Pancreas (tissue), 10 donors: ENCODE results near the gene OR1F1. TPM values are rescaled to one million over a fixed set of nuclear protein-coding genes. Genes with fewer than 3 reads are reported as not detected.
"Not testable (repeated sequence)": the region's sequence is repeated elsewhere in the genome, so short reads cannot be mapped to it uniquely, and the experiment has no call there.

ENCODE experiments used
- ATAC-seq, 4 donors: fragments of 200-7000 bp; cut with Tn5 transposase; one replicate each; pipeline versions ENCODE4 v1.8.0 to v1.9.1; 2020; ENCODE audit warnings: mild to moderate bottlenecking in 4 of 4, moderate library complexity in 4 of 4
- DNase-seq, 6 donors: peaks; one replicate each; pipeline ENCODE4 v3.0.0-alpha.2; 2020
- FAIRE-seq: peaks from 2 replicates; lab custom pipeline; 2012; peaks lifted over from hg19 to GRCh38; lab: Jason Lieb, UNC
- H3K27ac ChIP-seq, 4 donors: fragments of 200-600 bp; sonication (generic); 1 replicate in 3 of 4; 2 replicates in 1 of 4; pipeline versions ENCODE4 v1.5.0 to v1.8.0; 2020
- H3K27me3 ChIP-seq, 4 donors: fragments of 200-600 bp; one replicate each; pipeline ENCODE4 v1.8.0; 2021
- H3K36me3 ChIP-seq, 3 donors: fragments of 200-600 bp; sonication (generic) in 1 of 3; one replicate each; pipeline versions ENCODE4 v1.5.0 to v1.8.0; 2020 to 2021
- H3K4me1 ChIP-seq, 3 donors: fragments of 200-600 bp; one replicate each; pipeline ENCODE4 v1.8.0; 2021
- H3K4me3 ChIP-seq, 4 donors: fragments of 200-600 bp; sonication (generic) in 2 of 4; one replicate each; pipeline versions ENCODE4 v1.5.0 to v1.8.0; 2020 to 2021
- H3K9me3 ChIP-seq, 4 donors: fragments of 200-600 bp; one replicate each; pipeline ENCODE4 v1.8.0; 2021
- WGBS, 2 donors: extraction: QIAGEN DNeasy Blood & Tissue Kit; methylation state at CpG; one replicate each; pipeline ENCODE4 v1.1.7; 2013; 5-methylcytosine and 5-hydroxymethylcytosine counted together
- intact Hi-C, 3 donors: fragments of 100-400 bp; cut with DNase I; formaldehyde crosslinking; loops; one replicate each; pipeline versions ENCODE4 v1.11.1 to v1.14.2; 2022
- polyA plus RNA-seq, 2 donors: library from polyadenylated mRNA; stranded (reverse); fragments of 200-250 nt; gene quantifications; one replicate each; pipeline ENCODE4 v1.2.3, GENCODE V29; 2013
- total RNA-seq, 6 donors: library from RNA; stranded (reverse); fragmentation: NEBNext Ultra II Directional in 4 of 6; extraction: Animal tissue kit (Norgen Biotek cat#: 25700) in 4 of 6; gene quantifications; one replicate each; pipeline versions ENCODE4 v1.2.1 to v1.2.4, GENCODE V29; 2021 to 2023
- TF ChIP-seq, protein P1 (sequence below), 4 donors: fragments of 200-600 bp; sonication (generic) in 3 of 4; IDR thresholded peaks; one replicate each; pipeline versions ENCODE4 v1.5.0 to v1.8.0; 2021; ENCODE audit warnings: antibody characterized with exemption in 4 of 4
- donor health status: healthy with polysubstance abuse.
- donor health status: DM: no; HTN: no; CAD: no; lungs with moderate emphysema.
- donor health status: DM: no; HTN: no; CAD: no.
- donor health status: control.
- donor health status: control.
- donor health status: Bipolar disorder and iron deficiency.
- donor health status: DM: yes; HTN: yes; CAD: no.
- donor health status: DM: no; HTN: no; CAD: no.
- donor health status: DM: no; HTN: no; CAD: no.
- donor health status: DM: yes; HTN: yes; CAD: no.

The OR1F1 gene
- total and polyA plus RNA-seq, 8 donors = not detected

DNA sequence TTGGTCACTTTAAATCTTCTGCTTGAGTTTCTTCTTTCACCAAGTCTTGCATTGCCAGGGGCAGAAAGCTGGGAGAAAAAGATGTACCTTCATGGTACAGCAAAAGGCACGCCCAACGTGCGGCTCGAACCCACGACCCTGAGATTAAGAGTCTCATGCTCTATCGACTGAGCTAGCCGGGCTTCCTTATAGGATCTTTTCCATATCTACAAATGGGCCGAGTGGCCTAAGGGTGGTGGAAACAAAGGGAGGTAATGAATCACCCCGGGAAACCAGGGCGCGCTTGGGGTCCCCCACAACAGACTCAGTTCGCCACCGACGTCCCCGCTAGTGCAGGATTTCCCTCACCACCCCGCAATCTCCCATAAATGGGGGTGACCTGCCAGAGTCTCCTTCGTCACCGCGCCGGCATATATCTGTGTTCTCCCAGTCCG lies 7.5 kb upstream of the OR1F1 start:
- Histone ChIP-seq H3K27ac (no peak overlapping the region), H3K4me3 (no peak overlapping the region), H3K27me3 (peaks cover 0 to 52% (median 7%) of the 10 kb centered on the region in 4 donors), H3K36me3 (no peaks in the 10 kb centered on the region), H3K4me1 (peaks cover 0 to 9% (median 0%) of the 10 kb centered on the region in 3 donors), H3K9me3 (no peaks in the 10 kb centered on the region)
- ATAC-seq = no peak
- 22 to 42% methylated on average over 21 of the region's 21 CpGs for WGBS, 2 donors
- intact Hi-C loops = no loop called here
- no peak for FAIRE-seq
- DNase-seq = no peak
- TF ChIP-seq, protein P1, sequence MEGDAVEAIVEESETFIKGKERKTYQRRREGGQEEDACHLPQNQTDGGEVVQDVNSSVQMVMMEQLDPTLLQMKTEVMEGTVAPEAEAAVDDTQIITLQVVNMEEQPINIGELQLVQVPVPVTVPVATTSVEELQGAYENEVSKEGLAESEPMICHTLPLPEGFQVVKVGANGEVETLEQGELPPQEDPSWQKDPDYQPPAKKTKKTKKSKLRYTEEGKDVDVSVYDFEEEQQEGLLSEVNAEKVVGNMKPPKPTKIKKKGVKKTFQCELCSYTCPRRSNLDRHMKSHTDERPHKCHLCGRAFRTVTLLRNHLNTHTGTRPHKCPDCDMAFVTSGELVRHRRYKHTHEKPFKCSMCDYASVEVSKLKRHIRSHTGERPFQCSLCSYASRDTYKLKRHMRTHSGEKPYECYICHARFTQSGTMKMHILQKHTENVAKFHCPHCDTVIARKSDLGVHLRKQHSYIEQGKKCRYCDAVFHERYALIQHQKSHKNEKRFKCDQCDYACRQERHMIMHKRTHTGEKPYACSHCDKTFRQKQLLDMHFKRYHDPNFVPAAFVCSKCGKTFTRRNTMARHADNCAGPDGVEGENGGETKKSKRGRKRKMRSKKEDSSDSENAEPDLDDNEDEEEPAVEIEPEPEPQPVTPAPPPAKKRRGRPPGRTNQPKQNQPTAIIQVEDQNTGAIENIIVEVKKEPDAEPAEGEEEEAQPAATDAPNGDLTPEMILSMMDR (IDR thresholded peaks at IDR 0.05) = no peak

DNA sequence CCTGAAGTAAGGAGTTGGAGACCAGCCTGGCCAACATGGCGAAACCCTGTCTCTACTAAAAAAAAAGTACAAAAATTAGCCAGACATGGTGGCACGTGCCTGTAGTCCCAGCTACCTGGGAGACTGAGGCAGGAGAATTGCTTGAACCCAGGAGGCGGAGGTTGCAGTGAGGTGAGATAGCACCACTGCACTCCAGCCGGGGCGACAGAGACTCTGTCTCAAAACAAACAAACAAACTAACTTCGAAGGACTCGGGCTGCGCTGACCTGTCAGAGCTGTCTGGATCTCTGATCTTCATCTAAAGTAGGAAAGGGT lies 5.8 kb upstream of the OR1F1 start:
- H3K27ac ChIP-seq, DNase-seq, H3K4me1 ChIP-seq, H3K36me3 ChIP-seq, H3K9me3 ChIP-seq, intact Hi-C loops, ATAC-seq, FAIRE-seq, H3K4me3 ChIP-seq: not testable (repeated sequence)
- H3K27me3 ChIP-seq = peaks cover 0 to 46% (median 7%) of the 10 kb centered on the region in 4 donors
- WGBS, 2 donors = 28 to 34% methylated on average over 8 of the region's 8 CpGs

DNA sequence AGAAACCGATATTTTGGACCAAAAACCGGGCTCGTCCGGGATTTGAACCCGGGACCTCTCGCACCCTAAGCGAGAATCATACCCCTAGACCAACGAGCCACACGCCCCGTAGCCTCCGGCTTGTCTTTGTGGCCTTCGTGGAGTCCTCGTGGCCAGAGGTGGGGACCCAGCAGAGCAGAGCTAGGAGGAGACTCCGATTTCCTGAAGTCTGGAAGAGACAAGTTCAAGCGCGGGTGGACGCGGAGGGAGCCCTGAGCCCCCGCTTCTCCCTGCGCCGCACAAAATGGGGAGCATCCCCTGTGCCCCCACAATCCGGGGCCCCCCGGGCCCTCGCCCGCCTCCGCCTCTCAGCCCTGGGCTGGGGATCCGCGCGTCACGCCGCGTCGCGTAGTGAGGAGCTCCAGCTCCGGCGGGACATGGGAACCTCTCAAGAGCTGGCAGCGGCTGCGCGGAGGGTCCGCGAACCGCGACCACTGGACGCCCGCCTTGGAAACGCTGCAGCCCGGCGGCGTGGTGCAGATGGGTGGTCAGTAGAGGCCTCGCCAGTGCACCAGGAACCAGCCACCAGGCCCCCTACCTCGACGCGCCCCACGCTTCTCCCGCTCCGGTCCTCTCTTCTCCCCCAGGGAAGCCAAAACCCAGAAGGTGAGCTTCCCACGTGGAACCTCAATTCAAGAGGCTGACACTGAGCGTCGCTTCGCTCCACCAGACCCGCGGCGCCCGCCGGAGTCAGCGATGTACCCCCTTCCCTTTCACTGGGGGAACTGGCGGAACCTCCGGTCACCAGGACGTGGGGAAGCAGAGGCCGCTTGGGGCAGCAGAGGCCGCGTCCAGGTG lies 5.2 kb upstream of the OR1F1 start:
- Histone ChIP-seq H3K27me3 (peaks cover 0 to 43% (median 7%) of the 10 kb centered on the region in 4 donors), H3K36me3 (no peaks in the 10 kb centered on the region), H3K9me3 (no peaks in the 10 kb centered on the region), H3K4me1 (peaks cover 0 to 9% (median 0%) of the 10 kb centered on the region in 3 donors), H3K27ac (no peak overlapping the region), H3K4me3 (peak overlapping the region in 2 of 4 donors; percentile 26 to 47)
- TF ChIP-seq, protein P1 (IDR thresholded peaks at IDR 0.05) = peak in 2 of 4 donors; percentile 26 to 29
- peak; percentile 81 to 87 (median 84) for ATAC-seq
- FAIRE-seq = no peak
- DNase-seq = peak in 3 of 6 donors; percentile 29 to 55 (median 30)
- intact Hi-C loops = no loop called here
- 2% methylated on average over 62 to 72 of the region's 72 CpGs for WGBS, 2 donors

DNA sequence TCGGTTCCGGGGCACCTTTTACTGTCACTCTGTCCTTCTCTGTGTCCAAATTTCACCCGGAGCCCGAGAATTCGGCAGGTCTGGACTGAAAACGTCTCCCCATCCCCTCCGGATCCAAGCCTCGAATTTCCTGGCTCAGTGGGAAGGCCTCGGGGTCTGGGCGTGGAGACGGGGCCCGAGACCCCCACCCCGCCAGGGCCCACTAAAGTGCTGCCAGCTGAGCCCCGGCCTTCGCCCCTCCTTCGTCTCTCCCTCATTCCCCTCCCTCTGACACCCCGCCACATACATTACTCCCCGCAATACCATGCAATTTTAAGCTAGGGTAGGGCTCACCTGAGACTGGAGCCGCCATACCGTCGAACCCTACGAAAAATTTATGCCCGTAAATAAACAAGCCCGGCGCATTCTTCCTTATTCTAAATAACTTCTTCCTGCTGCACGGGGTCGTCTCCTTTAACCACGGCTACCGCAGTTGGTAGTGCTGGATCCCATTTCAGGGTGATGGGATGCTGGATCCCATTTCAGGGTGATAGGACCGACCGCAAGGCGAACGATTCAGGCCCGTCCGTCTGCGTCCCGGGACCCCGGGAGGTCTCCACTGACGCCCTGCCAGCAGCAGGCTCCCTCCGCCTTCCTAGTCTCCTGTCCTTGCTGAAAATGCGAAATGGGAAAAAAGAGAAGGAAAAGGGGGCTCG lies 4.4 kb upstream of the OR1F1 start:
- TF ChIP-seq, protein P1 (IDR thresholded peaks at IDR 0.05) = peak in 1 of 4 donors; percentile 16
- intact Hi-C loops = no loop called here
- peaks cover 0 to 45% (median 9%) of the 10 kb centered on the region in 4 donors for H3K27me3 ChIP-seq

DNA sequence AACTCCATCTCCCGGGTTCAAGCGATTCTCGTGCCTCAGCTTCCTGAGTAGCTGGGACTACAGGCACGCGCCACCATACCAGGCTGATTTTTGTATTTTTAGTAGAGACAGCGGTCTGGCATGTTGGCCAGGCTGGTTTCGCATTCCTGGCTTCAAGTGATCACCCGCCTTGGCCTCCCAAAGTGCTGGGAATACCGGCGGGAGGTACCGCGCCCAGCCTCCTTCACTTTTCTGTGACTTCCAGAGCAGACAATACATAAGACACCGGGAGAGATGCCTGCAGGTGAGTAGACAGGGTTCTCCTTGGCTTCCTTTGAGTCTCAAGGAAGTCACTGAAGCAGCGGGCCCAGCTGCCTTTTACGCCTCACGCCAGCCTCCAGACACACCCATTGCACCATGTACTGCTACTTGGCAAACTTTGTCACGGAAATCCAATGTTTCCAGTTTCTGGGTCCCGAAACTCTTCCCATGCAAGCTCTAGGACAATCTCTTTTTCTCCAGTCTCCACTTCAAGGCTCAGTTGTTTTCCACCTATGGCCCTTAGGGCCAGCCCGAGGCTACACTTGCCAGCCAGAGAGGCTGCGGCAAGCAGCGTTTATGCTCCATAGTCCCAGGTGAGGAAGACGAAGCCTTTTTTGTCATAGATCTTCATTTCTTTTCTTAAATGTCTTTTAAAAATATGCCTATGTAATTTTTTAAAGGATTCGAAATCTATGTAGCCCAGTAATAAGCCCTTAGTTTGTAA lies 886 bp upstream of the OR1F1 start:
- DNase-seq = no peak

More for the DNA sequence above, 4.4 kb upstream of the OR1F1 start:
- H3K4me3 ChIP-seq = peak overlapping the region in 2 of 4 donors; percentile 26 to 47
- FAIRE-seq (no peak), ATAC-seq (peak in 1 of 4 donors; percentile 8), DNase-seq (no peak)
- H3K9me3 ChIP-seq = no peaks in the 10 kb centered on the region
- peaks cover 0 to 9% (median 0%) of the 10 kb centered on the region in 3 donors for H3K4me1 ChIP-seq
- WGBS, 2 donors = 6 to 7% methylated on average over 40 to 41 of the region's 42 CpGs
- no peak overlapping the region for H3K27ac ChIP-seq
- H3K36me3 ChIP-seq = no peaks in the 10 kb centered on the region

More for the DNA sequence above, 886 bp upstream of the OR1F1 start:
- intact Hi-C loops = no loop called here
- Histone ChIP-seq H3K4me1 (peaks cover 0 to 14% (median 0%) of the 10 kb centered on the region in 3 donors), H3K4me3 (no peak overlapping the region), H3K27ac (no peak overlapping the region), H3K36me3 (no peaks in the 10 kb centered on the region), H3K27me3 (peaks cover 0 to 78% (median 22%) of the 10 kb centered on the region in 4 donors), H3K9me3 (no peaks in the 10 kb centered on the region)
- no peak for FAIRE-seq
- no peak for ATAC-seq
- 72 to 76% methylated on average over 23 of the region's 23 CpGs for WGBS, 2 donors
- TF ChIP-seq, protein P1 (IDR thresholded peaks at IDR 0.05) = no peak
